ENCODE results near the gene KIF26B. TPM values are rescaled to one million over a fixed set of nuclear protein-coding genes. Genes with fewer than 3 reads are reported as not detected.

Gene KIF26B
- polyA plus RNA-seq, 1 donor (not counting 4 experiments of a cell fraction or from before 2014, with no cell fraction given): 0.58 TPM

- no peak for DNase-seq (ENCODE audit: low read depth, low spot score)
- TF ChIP-seq, protein P1, sequence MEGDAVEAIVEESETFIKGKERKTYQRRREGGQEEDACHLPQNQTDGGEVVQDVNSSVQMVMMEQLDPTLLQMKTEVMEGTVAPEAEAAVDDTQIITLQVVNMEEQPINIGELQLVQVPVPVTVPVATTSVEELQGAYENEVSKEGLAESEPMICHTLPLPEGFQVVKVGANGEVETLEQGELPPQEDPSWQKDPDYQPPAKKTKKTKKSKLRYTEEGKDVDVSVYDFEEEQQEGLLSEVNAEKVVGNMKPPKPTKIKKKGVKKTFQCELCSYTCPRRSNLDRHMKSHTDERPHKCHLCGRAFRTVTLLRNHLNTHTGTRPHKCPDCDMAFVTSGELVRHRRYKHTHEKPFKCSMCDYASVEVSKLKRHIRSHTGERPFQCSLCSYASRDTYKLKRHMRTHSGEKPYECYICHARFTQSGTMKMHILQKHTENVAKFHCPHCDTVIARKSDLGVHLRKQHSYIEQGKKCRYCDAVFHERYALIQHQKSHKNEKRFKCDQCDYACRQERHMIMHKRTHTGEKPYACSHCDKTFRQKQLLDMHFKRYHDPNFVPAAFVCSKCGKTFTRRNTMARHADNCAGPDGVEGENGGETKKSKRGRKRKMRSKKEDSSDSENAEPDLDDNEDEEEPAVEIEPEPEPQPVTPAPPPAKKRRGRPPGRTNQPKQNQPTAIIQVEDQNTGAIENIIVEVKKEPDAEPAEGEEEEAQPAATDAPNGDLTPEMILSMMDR (optimal IDR thresholded peaks at IDR 0.05 in 1 of 3, IDR thresholded peaks at IDR 0.05 in 1 of 3, conservative IDR thresholded peaks at IDR 0.05 in 1 of 3; ENCODE audit: extremely low read depth in 1 of 3, insufficient read depth in 2 of 3, low read length in 3 of 3): no peak
- no peak for TF ChIP-seq EZH2 (IDR thresholded peaks at IDR 0.05; ENCODE audit: low read length)
- Histone ChIP-seq H3K4me3 (ENCODE audit: control insufficient read depth in 2 of 3, extremely low read depth in 1 of 3, insufficient read depth in 2 of 3, low read depth in 1 of 3, low read length in 3 of 3) (no peak overlapping the region), H3K4me2 (ENCODE audit: control insufficient read depth, extremely low read depth, insufficient read depth, low read depth, low read length) (no peak overlapping the region), H3K9ac (ENCODE audit: control insufficient read depth, extremely low read depth, insufficient read depth, low read length) (no peak overlapping the region), H2AFZ (ENCODE audit: control insufficient read depth, low read length) (no peak overlapping the region), H3K36me3 (ENCODE audit: control insufficient read depth in 2 of 2, extremely low read depth in 1 of 2, insufficient read depth in 2 of 2, low read length in 2 of 2) (no peaks in the 10 kb centered on the region), H3K27me3 (ENCODE audit: control insufficient read depth, extremely low read depth, insufficient read depth, low read length) (no peaks in the 10 kb centered on the region), H3K9me3 (ENCODE audit: control insufficient read depth, low read depth, low read length) (no peaks in the 10 kb centered on the region), H3K9me1 (ENCODE audit: control insufficient read depth, extremely low read depth, insufficient read depth, low read length) (no peaks in the 10 kb centered on the region), H3K4me1 (ENCODE audit: control insufficient read depth, extremely low read depth, insufficient read depth, low read length) (no peaks in the 10 kb centered on the region), H3K79me2 (ENCODE audit: control insufficient read depth, insufficient read depth, low read length) (no peaks in the 10 kb centered on the region), H3K27ac (ENCODE audit: control insufficient read depth, insufficient read depth, low read length) (no peak overlapping the region), H4K20me1 (ENCODE audit: control insufficient read depth, extremely low read depth, insufficient read depth, low read length) (no peaks in the 10 kb centered on the region)
- dilution Hi-C loops (cut with MboI; ENCODE audit: extremely low pct_ligation_motif_present, low sequenced_read_pairs): no loop called here
- FAIRE-seq: no peak
These were observed 253.2 kb downstream of the KIF26B start for GRCh38 chr1:245407983-245408382.

GRCh38 chr1:245409341-245410195, 254.8 kb downstream of the KIF26B start:
- DNase-seq (ENCODE audit: low read depth, low spot score) (no peak), FAIRE-seq (no peak)
- Histone ChIP-seq H3K9me3 (ENCODE audit: control insufficient read depth, low read depth, low read length) (no peaks in the 10 kb centered on the region), H4K20me1 (ENCODE audit: control insufficient read depth, extremely low read depth, insufficient read depth, low read length) (no peaks in the 10 kb centered on the region), H3K4me1 (ENCODE audit: control insufficient read depth, extremely low read depth, insufficient read depth, low read length) (no peaks in the 10 kb centered on the region), H3K36me3 (ENCODE audit: control insufficient read depth in 2 of 2, extremely low read depth in 1 of 2, insufficient read depth in 2 of 2, low read length in 2 of 2) (no peaks in the 10 kb centered on the region), H3K4me3 (ENCODE audit: control insufficient read depth in 2 of 3, extremely low read depth in 1 of 3, insufficient read depth in 2 of 3, low read depth in 1 of 3, low read length in 3 of 3) (no peak overlapping the region), H3K9me1 (ENCODE audit: control insufficient read depth, extremely low read depth, insufficient read depth, low read length) (no peaks in the 10 kb centered on the region), H3K4me2 (ENCODE audit: control insufficient read depth, extremely low read depth, insufficient read depth, low read depth, low read length) (no peak overlapping the region), H3K27ac (ENCODE audit: control insufficient read depth, insufficient read depth, low read length) (no peak overlapping the region), H3K79me2 (ENCODE audit: control insufficient read depth, insufficient read depth, low read length) (no peaks in the 10 kb centered on the region), H3K9ac (ENCODE audit: control insufficient read depth, extremely low read depth, insufficient read depth, low read length) (no peak overlapping the region), H3K27me3 (ENCODE audit: control insufficient read depth, extremely low read depth, insufficient read depth, low read length) (no peaks in the 10 kb centered on the region), H2AFZ (ENCODE audit: control insufficient read depth, low read length) (no peak overlapping the region)
- TF ChIP-seq EZH2 (IDR thresholded peaks at IDR 0.05; ENCODE audit: low read length): no peak
- TF ChIP-seq, protein P1 (optimal IDR thresholded peaks at IDR 0.05 in 1 of 3, IDR thresholded peaks at IDR 0.05 in 1 of 3, conservative IDR thresholded peaks at IDR 0.05 in 1 of 3; ENCODE audit: extremely low read depth in 1 of 3, insufficient read depth in 2 of 3, low read length in 3 of 3): no peak
- dilution Hi-C loops (cut with MboI; ENCODE audit: extremely low pct_ligation_motif_present, low sequenced_read_pairs): no loop called here
